ENCODE data around the gene CAVIN4.

- TF ChIP-seq EZH2phosphoT487 (IDR thresholded peaks at IDR 0.05; ENCODE audit: borderline replicate concordance, low read length) = no peak
- TF ChIP-seq CTCF (conservative IDR thresholded peaks at IDR 0.05; ENCODE audit: low read depth, low read length) = peak; percentile 69
Observed at GRCh38 chr9:100602342-100602801, 24.5 kb downstream of the CAVIN4 start.
